K562 (cell line): ENCODE measurements around the gene TMEM126A. TPM values are rescaled to one million over a fixed set of nuclear protein-coding genes. Genes with fewer than 3 reads are reported as not detected.

Experiments
- AFF4 ChIP-seq: sonication (generic); formaldehyde crosslinking; IDR thresholded peaks from 2 replicates; pipeline ENCODE4 v1.8.0; 2023; ENCODE audit warnings: mild to moderate bottlenecking, missing genetic modification reagents
- ATF3 ChIP-seq, 2 experiments: fragments of 450-650 bp in 1 of 2; sonication (generic) in 1 of 2; formaldehyde crosslinking in 1 of 2; IDR thresholded peaks in 1 of 2; conservative IDR thresholded peaks in 1 of 2; 2 replicates each; pipeline versions ENCODE4 v1.6.1 to v1.8.1; 2016 to 2023; ENCODE audit warnings: mild to moderate bottlenecking in 2 of 2, moderate library complexity in 2 of 2, inconsistent platforms in 1 of 2, missing genetic modification reagents in 1 of 2
- BDP1 ChIP-seq: IDR thresholded peaks from 3 replicates; pipeline ENCODE4 v1.6.1; 2011; ENCODE audit not compliant: insufficient read length, insufficient read depth
- HIVEP1 ChIP-seq: fragments of 250-450 bp; sonication (Bioruptor Pico); IDR thresholded peaks from 2 replicates; pipeline ENCODE4 v1.4.0; 2020; ENCODE audit warnings: mild to moderate bottlenecking
- IRF2 ChIP-seq: sonication (generic); formaldehyde crosslinking; IDR thresholded peaks from 2 replicates; pipeline ENCODE4 v1.8.1; 2022; ENCODE audit warnings: mild to moderate bottlenecking, missing genetic modification reagents
- KLF10 ChIP-seq: fragments of 250-450 bp; sonication (Bioruptor Pico); IDR thresholded peaks from 2 replicates; pipeline ENCODE4 v1.6.1; 2021; ENCODE audit warnings: matching md5 sums
- NELFE ChIP-seq: IDR thresholded peaks from 2 replicates; pipeline ENCODE4 v1.6.1; 2011; ENCODE audit warnings: mild to moderate bottlenecking; ENCODE audit not compliant: insufficient read depth, insufficient read length
- RCOR1 ChIP-seq, 2 experiments: IDR thresholded peaks; 2 replicates each; pipeline ENCODE4 v1.6.1; 2012; ENCODE audit warnings: low read depth in 2 of 2, low read length in 2 of 2, borderline replicate concordance in 1 of 2, improper control_type of control experiment in 1 of 2
- SRF ChIP-seq, 2 experiments: fragments of 250-450, 450-650 bp in 1 of 2; sonication (Bioruptor Pico) in 1 of 2; sonication (generic) in 1 of 2; formaldehyde crosslinking; IDR thresholded peaks; 2 replicates each; pipeline versions ENCODE4 v1.5.0 to v1.5.1; 2020 to 2022; ENCODE audit warnings: mild to moderate bottlenecking in 1 of 2, missing genetic modification reagents in 1 of 2
- TAF7 ChIP-seq: fragments of 450-650 bp; IDR thresholded peaks from 2 replicates; pipeline ENCODE4 v1.6.1; 2016; ENCODE audit warnings: missing genetic modification characterization, missing compliant biosample characterization
- ZBTB8A ChIP-seq: fragments of 450-650 bp; IDR thresholded peaks from 2 replicates; pipeline ENCODE4 v1.6.1; 2018; ENCODE audit warnings: mild to moderate bottlenecking, moderate library complexity; ENCODE audit not compliant: partially characterized antibody
- ZNF184 ChIP-seq: sonication (generic); formaldehyde crosslinking; IDR thresholded peaks from 2 replicates; pipeline ENCODE4 v1.5.0; 2020; ENCODE audit warnings: missing genetic modification reagents
- ZNF23 ChIP-seq: fragments of 250-450 bp; sonication (Bioruptor Pico); IDR thresholded peaks from 2 replicates; pipeline ENCODE4 v1.4.0; 2020; ENCODE audit warnings: mild to moderate bottlenecking
- ZNF24 ChIP-seq: fragments of 450-650 bp; IDR thresholded peaks from 2 replicates; pipeline ENCODE4 v1.6.1; 2016
- polyA plus RNA-seq, 8 experiments: library from polyadenylated mRNA; depleted of rRNA in 4 of 8; stranded (reverse) in 5 of 8; unstranded in 3 of 8; fragments of >200 nt; fragmentation: Nextera tagmentation in 2 of 8; fragmentation: Illumina TruSeq in 1 of 8; extraction: Ambion mirVana in 2 of 8; extraction: Trizol in 1 of 8; gene quantifications; 2 replicates each; pipeline versions ENCODE4 v1.2.1 to v1.2.3, GENCODE V29; 2011 to 2014; ENCODE audit warnings: inconsistent platforms in 1 of 8, missing spikeins in 1 of 8
- total RNA-seq, 7 experiments: library from RNA; depleted of rRNA in 6 of 7; stranded (reverse); fragments of >200 nt in 6 of 7; fragmentation: Illumina TruSeq in 2 of 7; extraction: Trizol in 2 of 7; gene quantifications; 2 replicates each; pipeline versions ENCODE4 v1.2.1 to v1.2.3, GENCODE V29; 2011 to 2021; ENCODE audit warnings: low replicate concordance in 1 of 7
- TF ChIP-seq, protein P1 (sequence below): fragments of 450-650 bp; IDR thresholded peaks from 2 replicates; pipeline ENCODE4 v1.6.1; 2017; ENCODE audit warnings: mild to moderate bottlenecking, moderate library complexity
- TF ChIP-seq, protein P2 (sequence below): sonication (generic); formaldehyde crosslinking; IDR thresholded peaks from 2 replicates; pipeline ENCODE4 v1.8.0; 2022; ENCODE audit warnings: missing genetic modification reagents, mild to moderate bottlenecking, borderline replicate concordance
- TF ChIP-seq, protein P3 (sequence below): fragments of 450-650 bp; formaldehyde crosslinking; IDR thresholded peaks from 2 replicates; pipeline ENCODE4 v1.4.0; 2022; ENCODE audit warnings: mild to moderate bottlenecking, moderate library complexity
- TF ChIP-seq, protein P4 (sequence below): fragments of 250-450 bp; sonication (Bioruptor Pico); IDR thresholded peaks from 2 replicates; pipeline ENCODE4 v1.5.0; 2021

Gene TMEM126A
- total and polyA plus RNA-seq, 9 of the 15 experiments (the other 6 are each of a cell fraction or from before 2014, with no cell fraction given) = 19.3 to 154 (median 56.3) TPM

DNA sequence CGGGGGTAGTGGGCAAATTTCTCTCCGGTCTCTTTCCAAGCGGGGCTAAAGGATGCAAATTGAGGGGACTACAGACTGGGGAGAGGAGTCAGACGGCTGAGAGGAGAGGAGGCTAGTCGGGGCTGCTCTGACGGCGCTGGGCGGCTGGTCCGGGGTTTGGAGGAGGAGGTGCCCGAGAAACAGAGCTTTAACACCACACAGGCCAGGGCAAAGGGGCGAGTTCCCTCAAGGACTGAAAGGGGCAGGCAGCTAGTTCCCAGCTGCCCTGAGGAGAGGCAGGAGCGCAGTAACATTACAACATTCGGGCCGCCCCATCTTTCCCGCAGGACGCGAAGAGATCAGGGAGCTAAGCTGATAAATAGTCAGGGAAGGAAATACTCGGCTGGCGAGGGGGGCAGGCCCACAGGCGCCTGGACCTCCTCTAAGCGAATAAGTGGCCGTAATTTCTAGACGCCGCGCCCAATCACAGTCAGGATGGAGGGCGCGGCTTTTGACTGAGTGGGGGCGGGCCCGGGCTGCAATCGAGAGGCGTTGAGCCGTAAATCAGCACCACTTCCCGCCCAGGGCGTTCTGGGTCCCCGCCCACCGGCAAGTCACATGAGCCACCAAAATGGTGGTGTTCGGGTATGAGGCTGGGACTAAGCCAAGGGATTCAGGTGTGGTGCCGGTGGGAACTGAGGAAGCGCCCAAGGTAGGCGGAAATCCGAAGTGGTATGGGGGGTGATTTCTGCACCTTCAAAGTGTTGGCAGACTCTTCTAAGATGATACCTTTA lies 19.6 kb upstream of the TMEM126A start, which contains the start of gene TMEM126B (continued):
- TF ChIP-seq RCOR1 (IDR thresholded peaks at IDR 0.05; ENCODE audit: borderline replicate concordance in 1 of 2, low read depth in 2 of 2, low read length in 2 of 2) = peak in 1 of 2 experiments; percentile 70; a peak in 2 of 4 replicates
- TF ChIP-seq, protein P1, sequence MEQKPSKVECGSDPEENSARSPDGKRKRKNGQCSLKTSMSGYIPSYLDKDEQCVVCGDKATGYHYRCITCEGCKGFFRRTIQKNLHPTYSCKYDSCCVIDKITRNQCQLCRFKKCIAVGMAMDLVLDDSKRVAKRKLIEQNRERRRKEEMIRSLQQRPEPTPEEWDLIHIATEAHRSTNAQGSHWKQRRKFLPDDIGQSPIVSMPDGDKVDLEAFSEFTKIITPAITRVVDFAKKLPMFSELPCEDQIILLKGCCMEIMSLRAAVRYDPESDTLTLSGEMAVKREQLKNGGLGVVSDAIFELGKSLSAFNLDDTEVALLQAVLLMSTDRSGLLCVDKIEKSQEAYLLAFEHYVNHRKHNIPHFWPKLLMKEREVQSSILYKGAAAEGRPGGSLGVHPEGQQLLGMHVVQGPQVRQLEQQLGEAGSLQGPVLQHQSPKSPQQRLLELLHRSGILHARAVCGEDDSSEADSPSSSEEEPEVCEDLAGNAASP = no peak
- TF ChIP-seq, protein P2, sequence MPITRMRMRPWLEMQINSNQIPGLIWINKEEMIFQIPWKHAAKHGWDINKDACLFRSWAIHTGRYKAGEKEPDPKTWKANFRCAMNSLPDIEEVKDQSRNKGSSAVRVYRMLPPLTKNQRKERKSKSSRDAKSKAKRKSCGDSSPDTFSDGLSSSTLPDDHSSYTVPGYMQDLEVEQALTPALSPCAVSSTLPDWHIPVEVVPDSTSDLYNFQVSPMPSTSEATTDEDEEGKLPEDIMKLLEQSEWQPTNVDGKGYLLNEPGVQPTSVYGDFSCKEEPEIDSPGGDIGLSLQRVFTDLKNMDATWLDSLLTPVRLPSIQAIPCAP (CRISPR knock-in tag) = no peak
- no peak for TF ChIP-seq ZNF23 (CRISPR knock-in tag)
- peak in 1 of 2 experiments; percentile 47; a peak in 1 of 4 replicates for TF ChIP-seq SRF (CRISPR knock-in tag; IDR thresholded peaks at IDR 0.05)
- TF ChIP-seq, protein P3, sequence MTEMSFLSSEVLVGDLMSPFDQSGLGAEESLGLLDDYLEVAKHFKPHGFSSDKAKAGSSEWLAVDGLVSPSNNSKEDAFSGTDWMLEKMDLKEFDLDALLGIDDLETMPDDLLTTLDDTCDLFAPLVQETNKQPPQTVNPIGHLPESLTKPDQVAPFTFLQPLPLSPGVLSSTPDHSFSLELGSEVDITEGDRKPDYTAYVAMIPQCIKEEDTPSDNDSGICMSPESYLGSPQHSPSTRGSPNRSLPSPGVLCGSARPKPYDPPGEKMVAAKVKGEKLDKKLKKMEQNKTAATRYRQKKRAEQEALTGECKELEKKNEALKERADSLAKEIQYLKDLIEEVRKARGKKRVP (CRISPR knock-in tag) = no peak
- no peak; the same call in 1 of the 2 replicates for TF ChIP-seq ATF3 (IDR thresholded peaks at IDR 0.05)
- TF ChIP-seq ATF3 (CRISPR knock-in tag; conservative IDR thresholded peaks at IDR 0.05) = no peak
- TF ChIP-seq HIVEP1 (CRISPR knock-in tag) = no peak
- TF ChIP-seq AFF4 = peak; percentile 22; the same call in 1 of the 2 replicates
- TF ChIP-seq ZBTB8A = no peak
- TF ChIP-seq TAF7 (tag) = peak; percentile 70
- TF ChIP-seq ZNF184 (CRISPR knock-in tag) = no peak
- no peak for TF ChIP-seq IRF2 (CRISPR knock-in tag)
- TF ChIP-seq BDP1 = no peak
- TF ChIP-seq ZNF24 = 0 out of 2 replicates have a peak, but pooled peaks have one; percentile 36
- TF ChIP-seq, protein P4, sequence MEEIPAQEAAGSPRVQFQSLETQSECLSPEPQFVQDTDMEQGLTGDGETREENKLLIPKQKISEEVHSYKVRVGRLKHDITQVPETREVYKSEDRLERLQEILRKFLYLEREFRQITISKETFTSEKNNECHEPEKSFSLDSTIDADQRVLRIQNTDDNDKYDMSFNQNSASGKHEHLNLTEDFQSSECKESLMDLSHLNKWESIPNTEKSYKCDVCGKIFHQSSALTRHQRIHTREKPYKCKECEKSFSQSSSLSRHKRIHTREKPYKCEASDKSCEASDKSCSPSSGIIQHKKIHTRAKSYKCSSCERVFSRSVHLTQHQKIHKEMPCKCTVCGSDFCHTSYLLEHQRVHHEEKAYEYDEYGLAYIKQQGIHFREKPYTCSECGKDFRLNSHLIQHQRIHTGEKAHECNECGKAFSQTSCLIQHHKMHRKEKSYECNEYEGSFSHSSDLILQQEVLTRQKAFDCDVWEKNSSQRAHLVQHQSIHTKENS = no peak
- no peak for TF ChIP-seq KLF10 (CRISPR knock-in tag)
- no peak for TF ChIP-seq NELFE
